GM18511 (cell line): ENCODE measurements around the gene IPO9.
"Not testable (repeated sequence)": the region's sequence is repeated elsewhere in the genome, so short reads cannot be mapped to it uniquely, and the experiment has no call there.

ENCODE experiments used
- ATAC-seq: cut with Tn5 transposase; IDR thresholded peaks from one replicate; pipeline ENCODE4 v1.9.1; 2021; ENCODE audit warnings: mild to moderate bottlenecking, moderate library complexity; ENCODE audit not compliant: unreplicated experiment

Gene IPO9

DNA sequence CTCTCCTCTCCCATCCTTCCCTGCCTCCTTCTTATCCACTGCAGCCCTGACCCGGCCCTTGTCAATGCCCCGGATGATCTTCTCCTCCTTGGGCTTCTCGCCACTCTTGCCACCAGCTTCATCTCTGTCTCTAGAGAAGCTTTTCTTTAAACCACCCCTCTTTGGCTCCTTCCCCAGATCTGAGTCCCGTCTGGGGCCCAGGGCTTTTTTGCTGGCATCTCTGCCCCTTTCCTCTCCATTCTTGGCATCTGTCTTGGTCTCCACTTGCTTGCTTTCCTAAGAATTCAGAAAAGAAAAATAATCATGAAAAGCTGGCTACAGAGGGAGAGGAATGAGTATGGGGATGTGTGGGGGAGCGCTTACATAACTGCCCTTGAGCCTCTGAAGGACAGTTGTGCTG lies 71.5 kb downstream of the IPO9 start:
- ATAC-seq: no peak

DNA sequence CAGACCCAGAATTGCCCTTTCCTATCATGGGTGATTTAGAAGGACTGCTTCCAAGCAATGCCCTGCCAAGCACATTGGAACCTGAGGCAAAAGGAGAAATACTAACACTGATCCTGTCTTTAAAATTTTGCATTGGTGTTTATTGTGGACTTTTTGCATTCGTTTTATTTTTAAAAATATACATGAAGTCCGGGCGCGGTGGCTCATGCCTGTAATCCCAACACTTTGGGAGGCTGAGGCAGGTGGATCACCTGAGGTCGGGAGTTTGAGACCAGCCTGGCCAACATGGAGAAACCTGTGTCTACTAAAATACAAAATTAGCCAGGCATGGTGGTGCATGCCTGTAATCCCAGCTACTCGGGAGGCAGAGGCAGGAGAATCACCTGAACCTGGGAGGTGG lies 72.1 kb downstream of the IPO9 start:
- not testable (repeated sequence) for ATAC-seq

DNA sequence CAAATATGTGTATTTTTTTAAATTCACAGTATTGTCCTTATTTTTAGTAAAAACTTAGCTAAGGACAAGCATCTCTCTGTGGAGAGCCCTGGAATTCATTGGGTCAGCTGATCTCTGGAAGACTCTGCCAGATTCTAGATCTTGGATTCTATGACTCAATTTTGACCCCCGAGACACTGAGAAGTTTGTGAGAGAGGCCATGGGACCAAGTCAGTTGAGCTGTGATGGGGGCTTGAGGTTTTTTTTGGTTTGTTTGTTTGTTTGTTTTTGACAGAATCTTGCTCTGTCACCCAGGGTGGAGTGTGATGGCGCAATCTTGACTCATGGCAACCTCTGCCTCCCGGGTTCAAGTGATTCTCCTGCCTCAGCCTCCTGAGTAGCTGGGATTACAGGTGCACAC lies 73.2 kb downstream of the IPO9 start:
- ATAC-seq: no peak

DNA sequence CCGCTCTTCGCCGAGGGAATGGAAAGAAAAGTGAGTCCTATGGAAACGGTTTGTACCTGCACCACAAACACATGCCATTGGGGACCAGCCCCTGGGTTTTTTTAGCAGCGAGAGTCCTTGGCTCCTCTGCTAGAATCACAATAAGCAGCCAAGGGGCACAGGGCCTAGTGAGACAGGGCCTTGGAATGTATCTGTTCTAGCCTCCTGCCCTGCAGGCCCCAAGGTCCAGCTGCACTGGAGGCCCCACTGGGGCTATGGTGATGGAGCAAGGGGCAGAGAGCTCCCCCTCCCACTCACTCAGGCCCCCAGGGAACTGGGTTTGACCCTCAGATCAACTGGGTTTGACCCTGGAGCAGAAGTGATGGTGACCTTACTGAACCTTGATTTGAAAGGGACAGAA lies 74.2 kb downstream of the IPO9 start:
- ATAC-seq: no peak

DNA sequence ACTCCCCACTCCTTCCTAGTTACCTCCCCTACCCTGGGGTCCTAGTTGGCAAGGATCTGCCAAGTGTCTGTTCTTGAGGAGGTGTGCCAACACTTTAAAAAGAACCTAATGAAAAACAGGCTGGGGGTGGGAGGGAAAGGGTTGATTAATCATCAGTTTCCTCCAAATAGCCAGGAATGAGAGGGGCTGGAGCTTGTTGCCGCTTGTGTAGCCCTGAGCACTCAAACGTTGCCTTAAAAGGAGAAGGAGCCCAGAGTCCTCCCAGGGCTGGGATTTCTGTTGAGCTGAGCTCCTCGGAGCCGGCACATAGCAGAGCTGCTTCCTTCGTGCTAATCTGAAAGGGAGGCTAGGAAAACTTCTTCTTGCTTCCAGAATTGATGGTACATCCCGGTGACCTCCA lies 75.6 kb downstream of the IPO9 start:
- ATAC-seq: no peak

DNA sequence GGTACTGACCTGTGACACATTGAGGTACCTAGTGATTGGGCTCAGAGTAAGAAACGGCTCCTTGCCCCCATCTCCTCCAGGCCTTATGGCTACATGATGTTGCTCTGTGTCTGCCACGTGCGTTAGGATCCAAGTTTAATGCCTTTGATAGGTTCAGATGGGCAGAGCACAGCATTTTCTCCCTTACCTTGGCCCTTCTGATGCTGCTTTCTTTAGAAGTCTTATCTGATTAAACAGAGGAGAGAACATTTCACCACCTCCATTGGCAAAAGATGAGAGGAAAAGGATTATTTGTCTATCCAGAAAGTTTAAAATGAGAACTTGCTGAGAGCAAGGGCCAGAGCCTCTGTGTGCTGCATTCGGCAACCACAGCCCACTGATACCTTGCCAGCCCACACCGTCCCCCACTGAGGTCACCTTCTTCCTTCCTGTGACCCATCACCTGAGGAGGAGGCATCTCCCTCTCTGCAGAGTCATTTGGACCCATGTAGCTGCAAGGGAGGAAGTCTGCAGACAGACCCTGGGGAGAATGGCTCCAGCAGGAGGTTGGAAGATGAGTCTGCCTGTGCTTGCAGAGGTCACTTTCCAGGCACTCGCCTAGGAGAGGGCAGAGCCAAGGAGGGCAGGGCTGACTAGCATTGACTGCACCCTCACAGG lies 76.4 kb downstream of the IPO9 start:
- no peak for ATAC-seq

DNA sequence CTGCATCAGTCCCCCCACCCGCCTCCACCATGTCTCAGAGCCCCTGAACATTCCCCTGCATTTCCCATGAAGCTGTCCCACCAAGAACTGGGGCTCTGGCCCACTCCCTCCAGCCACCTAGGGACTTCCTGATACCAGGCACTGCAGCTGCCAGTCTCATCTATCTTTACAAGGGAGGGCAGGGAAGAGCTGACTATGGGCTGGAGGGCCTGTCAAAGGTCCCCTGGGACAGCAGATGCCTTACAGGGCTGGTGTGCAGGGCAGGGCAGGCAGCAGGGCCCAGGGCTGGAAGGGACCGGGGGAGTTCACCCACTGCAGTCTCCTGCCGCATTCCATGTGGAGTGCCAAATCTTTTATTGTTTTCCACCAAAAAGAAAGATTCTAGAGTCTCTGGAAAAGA lies 77.4 kb downstream of the IPO9 start:
- no peak for ATAC-seq

DNA sequence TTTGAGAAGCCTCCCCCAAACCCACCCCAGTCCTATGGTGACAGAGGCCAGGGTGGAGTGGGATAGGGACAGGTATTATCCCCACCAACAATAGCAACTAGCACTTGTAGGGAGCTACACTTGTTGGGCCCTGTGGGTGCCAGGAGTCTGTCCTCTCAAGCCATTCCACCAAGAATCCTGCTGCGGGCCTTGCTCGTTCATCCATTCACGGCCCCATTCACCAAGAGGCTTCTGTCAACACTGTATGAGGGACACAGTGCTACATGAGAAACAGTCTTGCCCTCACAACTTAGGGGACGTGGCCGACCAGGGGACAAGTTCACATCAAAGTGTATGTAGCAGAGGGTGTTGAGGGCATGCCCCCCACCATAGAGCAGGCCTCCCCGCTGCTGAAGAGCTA lies 78.7 kb downstream of the IPO9 start:
- ATAC-seq: no peak

DNA sequence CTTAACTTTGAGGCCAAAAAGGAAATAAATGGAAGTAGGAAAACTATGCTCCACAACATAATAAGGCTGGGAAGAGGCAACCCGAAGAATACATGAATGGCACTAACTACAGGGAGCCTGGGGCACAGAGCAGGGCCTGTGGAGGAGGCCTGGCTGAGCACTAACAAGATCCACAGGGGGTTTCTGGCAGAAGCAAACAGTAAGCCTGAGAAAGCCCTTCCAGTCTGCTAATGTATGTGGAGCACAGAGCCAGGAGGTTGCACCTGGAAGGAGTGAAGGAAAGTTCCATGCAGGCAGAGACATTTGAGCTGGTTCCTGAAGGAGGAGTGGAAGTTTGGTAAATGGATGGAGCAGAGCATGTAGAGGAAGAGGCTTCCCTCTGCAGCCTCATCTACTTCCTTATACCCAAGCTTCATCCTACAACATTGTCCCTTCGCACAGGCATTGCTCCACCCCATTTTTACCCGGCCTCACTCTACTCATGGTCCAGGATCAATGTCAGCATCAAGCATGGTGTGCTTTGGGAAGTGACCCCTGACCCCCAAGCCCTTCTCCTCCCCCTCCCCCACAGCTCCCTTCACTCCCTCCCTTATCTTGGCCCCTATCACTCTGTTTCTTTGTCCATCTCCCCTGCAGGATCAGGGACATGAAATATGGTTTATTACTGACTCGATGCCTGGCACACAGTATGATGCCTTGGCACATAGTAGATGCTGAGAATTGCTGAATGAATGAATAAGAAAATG lies 83.0 kb downstream of the IPO9 start:
- ATAC-seq: no peak

DNA sequence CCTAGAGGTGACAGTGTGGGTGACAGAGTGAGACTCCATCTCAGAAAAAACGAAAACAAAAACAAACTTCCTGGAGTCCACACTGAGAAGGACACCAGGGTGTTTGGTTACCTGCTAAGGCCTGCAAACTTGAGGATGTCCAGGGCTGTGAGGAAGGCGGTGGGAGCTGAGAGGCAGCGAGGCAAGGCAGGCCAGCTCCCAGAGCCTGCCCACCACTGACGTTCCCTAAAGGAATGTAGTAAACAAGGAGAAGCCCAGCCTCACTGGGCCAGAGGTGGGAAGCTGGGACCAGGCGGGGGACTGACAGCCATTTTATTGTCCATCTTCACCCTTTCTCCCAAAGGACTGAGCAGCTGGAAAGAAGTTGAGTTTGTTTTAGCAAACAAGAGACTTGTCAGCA lies 83.9 kb downstream of the IPO9 start:
- no peak for ATAC-seq

DNA sequence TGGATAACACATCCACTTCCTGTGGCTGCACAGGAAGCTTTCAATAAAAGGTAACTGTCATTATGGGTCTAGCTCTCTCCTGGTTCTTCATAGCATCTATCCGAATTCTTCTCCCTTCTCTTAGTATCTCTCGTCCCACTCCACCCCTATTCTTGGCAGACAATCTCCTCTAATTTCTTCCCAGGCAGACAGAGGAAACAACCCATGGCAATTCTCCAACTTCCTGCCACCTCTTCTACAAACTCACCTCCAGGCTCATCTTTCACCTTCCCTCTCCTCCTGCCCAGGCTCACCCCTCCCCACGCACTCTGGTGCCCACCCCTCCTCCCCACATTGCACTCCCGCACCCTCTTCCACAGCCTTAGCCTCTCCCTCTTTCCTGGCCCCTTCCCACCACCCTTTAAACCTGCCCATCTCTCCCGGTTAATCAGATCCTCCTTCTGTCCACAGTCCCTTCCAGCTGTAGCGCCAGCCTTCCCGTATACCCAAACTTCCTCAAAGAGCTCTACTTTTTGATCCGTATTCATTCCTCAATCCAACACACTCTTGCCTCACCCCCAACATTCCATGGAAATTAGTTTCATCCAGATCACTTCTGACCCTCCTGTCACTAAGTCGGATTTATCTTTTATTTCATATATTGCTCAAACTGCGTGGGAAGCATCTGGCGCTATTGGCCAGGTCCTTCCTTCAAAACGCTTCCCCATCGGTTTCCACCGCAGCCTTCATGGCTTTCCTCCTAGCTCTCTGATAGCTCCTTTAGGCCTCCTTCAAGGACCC lies 85.7 kb downstream of the IPO9 start:
- no peak for ATAC-seq

DNA sequence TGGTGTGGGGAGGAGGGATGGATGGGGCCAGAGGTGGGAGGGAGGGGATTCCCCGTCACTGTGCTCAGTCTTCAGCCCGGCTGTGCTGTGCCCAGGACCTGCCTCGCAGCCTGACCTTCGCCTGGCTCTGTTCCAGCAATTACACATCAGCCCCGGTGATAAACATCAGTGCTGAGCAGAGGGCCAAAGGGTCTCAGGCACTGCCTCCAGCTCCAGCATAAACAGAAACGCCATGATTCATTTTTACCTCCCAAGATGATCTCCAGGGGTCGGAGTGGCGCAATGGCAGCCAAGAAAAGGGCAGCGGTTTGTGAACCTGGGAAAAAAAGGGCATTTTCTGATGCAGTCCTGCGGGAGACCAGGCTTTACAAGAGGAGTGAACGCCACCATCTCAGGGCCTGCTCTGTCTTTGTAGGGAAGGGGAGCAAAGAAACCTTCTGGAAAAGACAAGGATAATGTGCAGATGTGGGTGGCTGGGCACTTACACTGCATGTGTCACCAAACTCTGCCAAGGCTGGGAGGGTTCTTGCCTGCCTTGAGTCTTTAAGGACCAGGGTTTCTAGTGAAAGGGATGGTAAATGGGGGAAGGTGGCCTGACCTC lies 87.8 kb downstream of the IPO9 start:
- ATAC-seq: no peak

DNA sequence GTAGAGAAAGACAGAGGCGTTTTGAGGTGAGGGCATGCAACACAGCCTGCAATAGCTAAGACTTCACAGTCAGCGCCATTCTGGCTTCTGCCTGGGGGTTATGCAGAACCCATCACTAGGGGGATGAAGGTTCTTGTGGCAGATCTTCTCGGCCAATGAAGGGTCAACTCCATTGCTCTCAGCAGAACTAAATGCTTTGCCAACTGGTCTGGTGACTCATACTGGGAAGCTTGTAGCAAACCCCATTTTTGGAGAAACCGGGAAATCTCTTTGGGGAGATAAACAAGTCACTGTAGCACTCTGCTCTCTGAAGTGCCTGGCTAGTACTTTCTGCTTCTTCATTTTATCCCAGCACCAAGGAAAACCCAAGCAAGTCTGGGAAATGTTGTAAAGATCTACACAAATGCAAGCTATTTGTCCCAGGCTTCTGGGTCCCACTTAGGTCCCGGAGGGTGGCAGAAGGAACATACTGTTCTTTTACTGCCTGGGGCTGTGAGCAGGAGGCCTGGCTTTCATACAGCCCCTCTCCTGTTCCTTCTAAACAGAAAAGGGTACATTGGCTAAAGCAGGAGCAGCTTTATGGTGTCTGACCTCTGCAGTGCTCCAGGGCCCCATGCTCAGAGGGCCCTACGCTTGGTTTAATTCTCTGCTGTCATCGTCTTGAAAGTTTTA lies 88.5 kb downstream of the IPO9 start:
- no peak for ATAC-seq

DNA sequence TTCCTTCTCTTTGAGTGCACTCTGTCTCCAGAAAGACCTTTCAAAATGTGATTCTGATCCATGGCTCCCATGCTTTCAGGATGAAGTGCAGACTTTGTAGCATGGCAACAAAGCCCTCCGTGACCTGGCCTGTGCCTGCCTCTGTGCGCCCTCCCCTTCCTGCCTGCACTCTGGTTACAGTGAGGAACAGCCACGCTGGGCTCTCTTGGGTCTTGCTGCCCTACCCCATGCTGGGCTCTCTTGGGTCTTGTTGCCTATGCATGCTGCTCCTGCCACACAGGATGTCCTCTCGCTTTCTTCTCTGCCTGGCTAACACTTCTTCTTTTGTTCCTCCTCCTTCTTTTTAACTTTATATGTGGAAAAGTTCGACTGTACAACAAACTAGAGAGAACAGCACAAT lies 89.4 kb downstream of the IPO9 start:
- ATAC-seq: no peak

DNA sequence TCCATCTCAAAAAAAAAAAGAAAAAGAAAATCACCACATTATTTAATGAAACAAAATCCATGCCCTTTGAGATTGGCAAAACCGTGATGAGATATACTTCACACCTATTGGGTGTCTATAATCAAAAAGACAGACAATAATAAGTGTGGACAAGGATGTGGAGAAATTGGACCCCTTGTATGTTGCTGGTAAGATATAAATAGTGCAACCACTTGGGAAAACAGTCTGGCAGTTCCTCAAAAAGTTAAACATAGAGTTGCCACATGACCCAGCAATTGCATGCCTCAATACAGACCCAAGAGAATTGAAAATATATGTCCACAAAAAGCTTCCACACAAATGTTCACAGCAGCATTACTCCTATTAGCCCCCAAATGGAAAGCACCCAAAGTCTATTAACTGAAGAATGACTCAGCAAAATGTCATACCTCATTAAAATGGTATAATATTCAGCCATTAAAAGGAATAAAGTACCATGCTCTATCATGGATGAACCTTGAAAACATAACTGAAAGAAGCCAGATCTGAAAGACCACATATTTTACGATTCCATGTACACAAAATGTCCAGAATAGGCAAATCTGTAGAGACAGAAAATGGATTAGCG lies 93.1 kb downstream of the IPO9 start:
- ATAC-seq: no peak

DNA sequence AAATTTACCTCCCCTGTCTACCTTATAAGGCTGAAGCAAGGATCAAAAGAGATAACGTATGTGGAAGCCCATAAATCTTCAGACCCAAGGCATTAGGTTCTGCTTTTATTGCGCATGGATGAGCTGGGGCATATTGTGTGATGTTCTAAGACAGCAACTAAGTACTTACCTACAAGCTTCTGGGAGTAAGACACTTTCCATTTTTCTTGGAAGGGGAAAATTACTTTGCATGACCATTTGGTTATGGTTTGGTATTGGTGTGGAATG lies 96.3 kb downstream of the IPO9 start:
- ATAC-seq: no peak

DNA sequence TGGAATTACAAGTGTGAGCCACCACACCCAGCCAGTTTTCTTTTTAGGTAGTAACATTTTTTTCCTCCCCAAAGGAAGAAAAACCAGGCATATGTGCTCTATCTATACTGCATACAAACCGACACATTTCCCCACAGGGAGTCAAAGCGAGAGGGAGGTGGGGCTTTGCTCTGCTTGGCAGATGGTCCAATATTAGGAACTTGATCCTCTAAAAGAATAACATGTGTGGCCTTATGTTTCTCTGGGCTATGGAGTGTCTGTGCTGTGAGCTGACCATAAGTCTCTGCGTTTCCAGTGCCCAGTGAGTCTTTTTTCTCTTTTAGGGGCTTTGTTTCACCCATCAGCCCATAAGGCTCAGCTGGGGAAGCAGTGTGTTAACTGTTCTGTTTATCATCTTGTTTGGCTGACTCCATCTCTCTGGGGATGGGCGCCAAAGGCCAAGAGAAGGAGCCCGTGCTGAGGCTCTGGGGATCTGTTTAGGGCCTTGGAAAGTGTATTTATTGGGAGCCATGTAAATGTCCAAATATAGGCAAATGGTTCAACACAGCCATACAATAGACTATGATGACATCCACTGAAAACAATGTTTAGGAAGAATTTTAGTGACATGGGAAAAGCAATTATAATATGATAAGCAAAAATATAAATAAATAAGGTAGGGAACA lies 97.2 kb downstream of the IPO9 start:
- no peak for ATAC-seq

DNA sequence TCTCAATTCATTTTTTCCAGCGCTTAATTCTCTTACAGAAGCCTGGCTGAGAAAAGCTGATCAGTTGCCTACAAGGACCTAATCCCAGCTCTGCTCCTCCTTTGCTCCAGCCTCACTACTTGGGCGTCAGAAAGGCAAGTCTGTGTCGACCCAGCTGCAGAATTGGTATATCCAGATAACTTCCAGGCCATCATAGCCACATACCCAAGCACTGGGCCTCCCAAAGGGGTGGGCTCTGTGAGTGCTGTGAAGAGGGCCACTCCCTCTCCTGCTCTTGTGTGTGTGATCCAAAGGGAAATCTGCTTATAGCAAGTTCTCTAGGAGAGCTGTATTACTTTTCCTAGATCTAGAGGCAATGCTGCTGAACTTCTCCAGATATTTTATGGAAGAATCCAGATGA lies 99.3 kb downstream of the IPO9 start:
- ATAC-seq: no peak

DNA sequence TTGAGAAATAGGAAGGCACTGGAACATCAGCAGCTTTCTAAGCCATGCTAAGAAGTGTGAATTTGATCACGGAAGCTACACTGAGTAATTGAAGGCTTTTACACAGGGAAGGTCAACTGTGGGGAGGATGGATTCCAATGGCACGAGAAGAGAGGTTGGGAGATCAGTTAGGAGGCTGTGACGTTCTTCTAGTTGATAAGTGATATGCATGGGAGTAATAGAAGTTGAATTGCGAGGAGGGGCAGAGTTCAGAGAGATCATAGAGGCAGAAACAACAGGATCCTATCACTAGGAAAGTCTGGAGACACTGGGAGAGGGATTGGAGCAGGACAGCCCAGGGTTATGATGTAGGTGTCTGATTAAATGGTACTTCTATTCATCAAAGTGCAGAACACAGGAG lies 101.2 kb downstream of the IPO9 start:
- no peak for ATAC-seq

DNA sequence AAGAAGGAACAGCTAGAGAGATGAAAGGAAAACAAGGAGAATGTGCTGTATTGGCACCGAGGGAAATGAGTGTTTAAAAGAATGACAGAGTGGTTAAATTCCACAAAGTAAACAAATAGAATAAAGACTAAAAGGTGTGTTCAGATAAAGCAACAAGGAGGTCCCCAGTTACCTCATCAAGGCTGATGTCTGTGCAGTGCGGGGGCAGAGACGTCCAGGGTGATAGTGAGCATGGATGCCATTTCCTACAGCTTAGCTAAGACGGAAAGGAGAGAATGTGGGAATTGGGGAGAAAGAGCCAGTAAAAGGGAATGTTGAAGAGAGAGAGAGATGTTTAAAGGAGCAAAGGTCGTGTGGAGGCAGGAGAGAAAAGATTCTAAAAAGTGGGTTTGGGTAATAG lies 101.8 kb downstream of the IPO9 start:
- no peak for ATAC-seq
